Cerebellar cortex (tissue), 1 donor: ENCODE data around the gene CEACAM4.
"Not testable (repeated sequence)": the region's sequence is repeated elsewhere in the genome, so short reads cannot be mapped to it uniquely, and the experiment has no call there.

Source experiments
- DNase-seq: peaks from one replicate; pipeline ENCODE4 v3.0.0-alpha.2; 2015; ENCODE audit warnings: low spot score

The CEACAM4 gene

GRCh38 chr19:41626877-41627276 is at the start of gene CEACAM4:
CEACAM4 (minus strand) TSS chr19:41627074; CDS start chr19:41626963, 111 bp downstream.
- no peak for DNase-seq

- DNase-seq = no peak
These were observed 44.6 kb upstream of the CEACAM4 start for GRCh38 chr19:41671486-41671885.

- no peak for DNase-seq
These were observed 43.9 kb upstream of the CEACAM4 start for GRCh38 chr19:41670755-41671154.

GRCh38 chr19:41668315-41668714 is 41.4 kb upstream of the CEACAM4 start:
- no peak for DNase-seq

GRCh38 chr19:41666075-41666474 is 39.2 kb upstream of the CEACAM4 start:
- DNase-seq = no peak

- no peak for DNase-seq
These were observed 30.3 kb upstream of the CEACAM4 start for GRCh38 chr19:41657157-41657556.

GRCh38 chr19:41656756-41657155 is 29.9 kb upstream of the CEACAM4 start:
- not testable (repeated sequence) for DNase-seq

- DNase-seq = no peak
These were observed 25.4 kb upstream of the CEACAM4 start for GRCh38 chr19:41652250-41652649.

GRCh38 chr19:41649827-41650226 is 23.0 kb upstream of the CEACAM4 start:
- DNase-seq = no peak

GRCh38 chr19:41646589-41647204 is 19.8 kb upstream of the CEACAM4 start:
- DNase-seq = peak; percentile 0

- DNase-seq = peak; percentile 55
These were observed 15.1 kb upstream of the CEACAM4 start for GRCh38 chr19:41641879-41642485.

GRCh38 chr19:41638641-41639081 is 11.8 kb upstream of the CEACAM4 start:
- no peak for DNase-seq

GRCh38 chr19:41637484-41637883 is 10.6 kb upstream of the CEACAM4 start:
- no peak for DNase-seq

- no peak for DNase-seq
These were observed 1.2 kb upstream of the CEACAM4 start for GRCh38 chr19:41627966-41628675.

GRCh38 chr19:41626278-41626677 is 596 bp downstream of the CEACAM4 start:
- no peak for DNase-seq

- no peak for DNase-seq
These were observed 1.9 kb downstream of the CEACAM4 start for GRCh38 chr19:41624937-41625336.

GRCh38 chr19:41624515-41624914 is 2.4 kb downstream of the CEACAM4 start:
- DNase-seq = no peak

GRCh38 chr19:41623360-41623759 is 3.5 kb downstream of the CEACAM4 start:
- DNase-seq = no peak

GRCh38 chr19:41621654-41622053 is 5.2 kb downstream of the CEACAM4 start:
- DNase-seq = no peak

- DNase-seq = no peak
These were observed 5.6 kb downstream of the CEACAM4 start for GRCh38 chr19:41621226-41621625.

- DNase-seq = no peak
These were observed 6.7 kb downstream of the CEACAM4 start for GRCh38 chr19:41620171-41620570.

- DNase-seq = no peak
These were observed 7.8 kb downstream of the CEACAM4 start for GRCh38 chr19:41619018-41619556.
